Mesendoderm (in vitro differentiated cells): ENCODE measurements around the gene PAGE4.

Experiments used
- DNase-seq: peaks from one replicate; pipeline ENCODE4 v3.0.0; 2013
- H2AK5ac ChIP-seq: 2 replicates; pipeline ENCODE4 v1.6.1; 2013; ENCODE audit warnings: low read length, inconsistent platforms
- H2BK120ac ChIP-seq: 2 replicates; pipeline ENCODE4 v1.6.1; 2013; ENCODE audit warnings: low read depth, mild to moderate bottlenecking, low read length, moderate library complexity, mixed read lengths
- H2BK15ac ChIP-seq: replicated peaks from 2 replicates; pipeline ENCODE4 v1.6.1; 2013; ENCODE audit warnings: low read depth, mild to moderate bottlenecking, moderate library complexity
- H2BK5ac ChIP-seq: 2 replicates; pipeline ENCODE4 v1.6.1; 2013; ENCODE audit warnings: low read length, inconsistent platforms
- H3K18ac ChIP-seq: 2 replicates; pipeline ENCODE4 v1.6.1; 2013; ENCODE audit warnings: mild to moderate bottlenecking, low read length, mixed read lengths
- H3K23ac ChIP-seq: one replicate; pipeline ENCODE4 v1.6.1; 2013; ENCODE audit warnings: low read length
- H3K27ac ChIP-seq: 2 replicates; pipeline ENCODE4 v1.5.1; 2013; ENCODE audit warnings: low read depth, mild to moderate bottlenecking, inconsistent platforms, low read length, moderate library complexity
- H3K27me3 ChIP-seq: 2 replicates; pipeline ENCODE4 v1.6.1; 2013; ENCODE audit warnings: low read length, control low read depth, mild to moderate bottlenecking, inconsistent platforms; ENCODE audit not compliant: insufficient read depth, poor library complexity
- H3K36me3 ChIP-seq: 2 replicates; pipeline ENCODE4 v1.6.1; 2013; ENCODE audit warnings: low read length, inconsistent platforms; ENCODE audit not compliant: control insufficient read depth, insufficient read depth
- H3K4ac ChIP-seq: one replicate; pipeline ENCODE4 v1.6.1; 2013; ENCODE audit warnings: low read depth, mild to moderate bottlenecking, low read length, moderate library complexity
- H3K4me1 ChIP-seq: 2 replicates; pipeline ENCODE4 v1.6.1; 2013; ENCODE audit warnings: low read depth, low read length, inconsistent platforms; ENCODE audit not compliant: control insufficient read depth
- H3K4me2 ChIP-seq: 2 replicates; pipeline ENCODE4 v1.6.1; 2013; ENCODE audit warnings: low read length
- H3K4me3 ChIP-seq: 2 replicates; pipeline ENCODE4 v1.5.1; 2013; ENCODE audit warnings: mild to moderate bottlenecking, low read length
- H3K56ac ChIP-seq: one replicate; pipeline ENCODE4 v1.6.1; 2013; ENCODE audit warnings: low read length
- H3K79me1 ChIP-seq: 2 replicates; pipeline ENCODE4 v1.6.1; 2013; ENCODE audit warnings: low read length, inconsistent platforms
- H3K79me2 ChIP-seq: 2 replicates; pipeline ENCODE4 v1.6.1; 2013; ENCODE audit warnings: mild to moderate bottlenecking, low read length; ENCODE audit not compliant: control insufficient read depth, insufficient read depth
- H3K9ac ChIP-seq: 2 replicates; pipeline ENCODE4 v1.6.1; 2013; ENCODE audit warnings: low read length, inconsistent platforms
- H4K5ac ChIP-seq: one replicate; pipeline ENCODE4 v1.6.1; 2013; ENCODE audit warnings: low read length
- H4K8ac ChIP-seq: one replicate; pipeline ENCODE4 v1.6.1; 2013; ENCODE audit warnings: low read depth, mild to moderate bottlenecking, control low read depth, low read length, moderate library complexity
- WGBS: extraction: QIAGEN DNeasy Blood & Tissue Kit; methylation state at CpG from one replicate; pipeline ENCODE4 v1.1.7; 2013; ENCODE audit warnings: low lambda C conversion rate, missing lambda C conversion rate; ENCODE audit not compliant: insufficient coverage; ENCODE audit errors: extremely low coverage; 5-methylcytosine and 5-hydroxymethylcytosine counted together

PAGE4 gene

GRCh38 chrX:49845701-49846403, 16.7 kb downstream of the PAGE4 start:
- H3K36me3 ChIP-seq: no peaks in the 10 kb centered on the region
- no peaks in the 10 kb centered on the region for H3K79me2 ChIP-seq
- no CpG with 5 or more reads among the region's 4 CpGs for WGBS
- no peak overlapping the region for H3K56ac ChIP-seq
- no peak overlapping the region for H4K8ac ChIP-seq
- H2AK5ac ChIP-seq: no peak overlapping the region
- H3K9ac ChIP-seq: no peak overlapping the region
- H3K27me3 ChIP-seq: no peaks in the 10 kb centered on the region
- H3K4me1 ChIP-seq: no peaks in the 10 kb centered on the region
- no peak overlapping the region for H3K4me3 ChIP-seq
- no peak overlapping the region for H2BK120ac ChIP-seq
- H4K5ac ChIP-seq: no peak overlapping the region
- H3K4me2 ChIP-seq: no peak overlapping the region
- no peak overlapping the region for H3K23ac ChIP-seq
- DNase-seq: no peak
- H2BK15ac ChIP-seq: no peak overlapping the region
- H3K27ac ChIP-seq: no peak overlapping the region
- no peak overlapping the region for H3K18ac ChIP-seq
- no peak overlapping the region for H3K4ac ChIP-seq
- H3K79me1 ChIP-seq: no peaks in the 10 kb centered on the region
- no peak overlapping the region for H2BK5ac ChIP-seq

GRCh38 chrX:49846522-49846921, 17.4 kb downstream of the PAGE4 start:
- Histone ChIP-seq H2BK15ac (no peak overlapping the region), H3K4me2 (no peak overlapping the region), H3K36me3 (no peaks in the 10 kb centered on the region), H3K27ac (no peak overlapping the region), H3K4me1 (no peaks in the 10 kb centered on the region), H3K18ac (no peak overlapping the region), H2BK5ac (no peak overlapping the region), H3K4ac (no peak overlapping the region), H3K27me3 (no peaks in the 10 kb centered on the region), H3K4me3 (no peak overlapping the region), H3K56ac (no peak overlapping the region), H3K23ac (no peak overlapping the region), H4K8ac (no peak overlapping the region), H2BK120ac (no peak overlapping the region), H3K9ac (no peak overlapping the region), H4K5ac (no peak overlapping the region), H3K79me2 (no peaks in the 10 kb centered on the region), H3K79me1 (no peaks in the 10 kb centered on the region), H2AK5ac (no peak overlapping the region)
- no peak for DNase-seq
- WGBS: no CpG with 5 or more reads among the region's 1 CpG

GRCh38 chrX:49848275-49848674, 19.2 kb downstream of the PAGE4 start:
- no peak overlapping the region for H3K18ac ChIP-seq
- H4K8ac ChIP-seq: no peak overlapping the region
- H2BK120ac ChIP-seq: no peak overlapping the region
- H3K56ac ChIP-seq: no peak overlapping the region
- H3K23ac ChIP-seq: no peak overlapping the region
- no peaks in the 10 kb centered on the region for H3K79me1 ChIP-seq
- no peaks in the 10 kb centered on the region for H3K79me2 ChIP-seq
- H4K5ac ChIP-seq: no peak overlapping the region
- H3K9ac ChIP-seq: no peak overlapping the region
- no peak overlapping the region for H3K4me2 ChIP-seq
- DNase-seq: no peak
- H2BK15ac ChIP-seq: no peak overlapping the region
- no peaks in the 10 kb centered on the region for H3K36me3 ChIP-seq
- H3K4me1 ChIP-seq: no peaks in the 10 kb centered on the region
- H3K4me3 ChIP-seq: no peak overlapping the region
- no peaks in the 10 kb centered on the region for H3K27me3 ChIP-seq
- H3K27ac ChIP-seq: no peak overlapping the region
- WGBS: no CpG with 5 or more reads among the region's 3 CpGs
- no peak overlapping the region for H2BK5ac ChIP-seq
- no peak overlapping the region for H2AK5ac ChIP-seq
- no peak overlapping the region for H3K4ac ChIP-seq

- WGBS: no CpG with 5 or more reads among the region's 1 CpG
- Histone ChIP-seq H3K4me1 (no peaks in the 10 kb centered on the region), H3K56ac (no peak overlapping the region), H3K4me3 (no peak overlapping the region), H3K23ac (no peak overlapping the region), H3K9ac (no peak overlapping the region), H3K4ac (no peak overlapping the region), H3K18ac (no peak overlapping the region), H3K79me1 (no peaks in the 10 kb centered on the region), H3K36me3 (no peaks in the 10 kb centered on the region), H3K27ac (no peak overlapping the region), H2AK5ac (no peak overlapping the region), H4K5ac (no peak overlapping the region), H3K79me2 (no peaks in the 10 kb centered on the region), H4K8ac (no peak overlapping the region), H3K27me3 (no peaks in the 10 kb centered on the region), H2BK15ac (no peak overlapping the region), H2BK120ac (no peak overlapping the region), H2BK5ac (no peak overlapping the region), H3K4me2 (no peak overlapping the region)
- no peak for DNase-seq
Measured at GRCh38 chrX:49850028-49850427, 20.9 kb downstream of the PAGE4 start.

GRCh38 chrX:49853661-49854060, 24.6 kb downstream of the PAGE4 start:
- no peak for DNase-seq
- no peaks in the 10 kb centered on the region for H3K79me1 ChIP-seq
- no peak overlapping the region for H3K4me2 ChIP-seq
- no peak overlapping the region for H2BK120ac ChIP-seq
- no peaks in the 10 kb centered on the region for H3K36me3 ChIP-seq
- WGBS: no CpG with 5 or more reads among the region's 6 CpGs
- H3K4me1 ChIP-seq: no peaks in the 10 kb centered on the region
- H4K5ac ChIP-seq: no peak overlapping the region
- no peak overlapping the region for H3K4me3 ChIP-seq
- H3K18ac ChIP-seq: no peak overlapping the region
- H3K27ac ChIP-seq: no peak overlapping the region
- no peaks in the 10 kb centered on the region for H3K79me2 ChIP-seq
- H4K8ac ChIP-seq: no peak overlapping the region
- no peak overlapping the region for H2BK15ac ChIP-seq
- H3K27me3 ChIP-seq: no peaks in the 10 kb centered on the region
- no peak overlapping the region for H2BK5ac ChIP-seq
- no peak overlapping the region for H3K23ac ChIP-seq
- no peak overlapping the region for H2AK5ac ChIP-seq
- no peak overlapping the region for H3K4ac ChIP-seq
- H3K56ac ChIP-seq: no peak overlapping the region
- H3K9ac ChIP-seq: no peak overlapping the region

- Histone ChIP-seq H3K4me3 (no peak overlapping the region), H3K23ac (no peak overlapping the region)
- no CpG with 5 or more reads among the region's 2 CpGs for WGBS
Measured at GRCh38 chrX:49856819-49857218, 27.7 kb downstream of the PAGE4 start.

More at GRCh38 chrX:49856819-49857218, 27.7 kb downstream of the PAGE4 start:
- Histone ChIP-seq H3K79me1 (no peaks in the 10 kb centered on the region), H3K4ac (no peak overlapping the region), H3K56ac (no peak overlapping the region), H3K9ac (no peak overlapping the region), H3K4me2 (no peak overlapping the region), H3K4me1 (no peaks in the 10 kb centered on the region), H2AK5ac (no peak overlapping the region), H3K27me3 (no peaks in the 10 kb centered on the region), H3K79me2 (no peaks in the 10 kb centered on the region), H3K27ac (no peak overlapping the region), H2BK5ac (no peak overlapping the region), H3K36me3 (no peaks in the 10 kb centered on the region), H2BK120ac (no peak overlapping the region), H4K8ac (no peak overlapping the region), H4K5ac (no peak overlapping the region), H3K18ac (no peak overlapping the region), H2BK15ac (no peak overlapping the region)
- DNase-seq: no peak
